HepG2 (cell line): ENCODE results near the gene CCDC87. TPM values are rescaled to one million over a fixed set of nuclear protein-coding genes. Genes with fewer than 3 reads are reported as not detected.

Experiments used
- CCAR2 ChIP-seq: fragments of 200-400 bp; formaldehyde crosslinking; optimal IDR thresholded peaks from 2 replicates; pipeline ENCODE3; 2018; ENCODE audit warnings: low read depth, mild to moderate bottlenecking, low read length, moderate library complexity
- CCDC6 ChIP-seq: sonication (generic); formaldehyde crosslinking; IDR thresholded peaks from 2 replicates; pipeline ENCODE4 v1.8.1; 2022; ENCODE audit warnings: mild to moderate bottlenecking, missing genetic modification reagents, moderate library complexity
- DR1 ChIP-seq: sonication (generic); formaldehyde crosslinking; IDR thresholded peaks from 2 replicates; pipeline ENCODE4 v1.8.0; 2021; ENCODE audit warnings: mild to moderate bottlenecking, missing genetic modification reagents, inconsistent platforms
- EP300 ChIP-seq, 3 experiments: sonication (generic) in 1 of 3; formaldehyde crosslinking in 1 of 3; IDR thresholded peaks; 2 replicates each; pipeline versions ENCODE4 v1.5.1 to v1.6.1; 2011 to 2020; ENCODE audit warnings: low read depth in 2 of 3, low read length in 2 of 3, borderline replicate concordance in 1 of 3, improper control_type of control experiment in 1 of 3, mild to moderate bottlenecking in 1 of 3, missing genetic modification reagents in 1 of 3, moderate library complexity in 1 of 3
- HINFP ChIP-seq: sonication (generic); formaldehyde crosslinking; IDR thresholded peaks from 2 replicates; pipeline ENCODE4 v1.4.0; 2020; ENCODE audit warnings: low read depth, mild to moderate bottlenecking, missing genetic modification reagents
- NFYC ChIP-seq: IDR thresholded peaks from 2 replicates; pipeline ENCODE4 v1.6.1; 2016; ENCODE audit warnings: missing genetic modification reagents, missing compliant biosample characterization
- NR2F6 ChIP-seq, 2 experiments: IDR thresholded peaks; 2 replicates each; pipeline ENCODE4 v1.6.1; 2016; ENCODE audit warnings: antibody characterized with exemption in 1 of 2, mild to moderate bottlenecking in 1 of 2
- PHF20 ChIP-seq: sonication (generic); formaldehyde crosslinking; IDR thresholded peaks from 2 replicates; pipeline ENCODE4 v1.5.0; 2020; ENCODE audit warnings: mild to moderate bottlenecking, missing genetic modification reagents
- SETDB1 ChIP-seq: sonication (generic); formaldehyde crosslinking; IDR thresholded peaks from 2 replicates; pipeline ENCODE4 v1.5.1; 2020; ENCODE audit warnings: missing genetic modification reagents, mild to moderate bottlenecking, borderline replicate concordance
- STAT5B ChIP-seq: sonication (generic); formaldehyde crosslinking; IDR thresholded peaks from 2 replicates; pipeline ENCODE4 v1.4.0; 2020; ENCODE audit warnings: missing genetic modification reagents
- YEATS4 ChIP-seq: sonication (generic); formaldehyde crosslinking; IDR thresholded peaks from 2 replicates; pipeline ENCODE4 v1.4.0; 2020; ENCODE audit warnings: missing genetic modification reagents, borderline replicate concordance
- ZNF318 ChIP-seq: sonication (generic); formaldehyde crosslinking; IDR thresholded peaks from 2 replicates; pipeline ENCODE4 v1.4.0; 2020; ENCODE audit warnings: mild to moderate bottlenecking, missing genetic modification reagents
- ZNF329 ChIP-seq: sonication (generic); formaldehyde crosslinking; IDR thresholded peaks from 2 replicates; pipeline ENCODE4 v1.9.0; 2021; ENCODE audit warnings: low read depth, mild to moderate bottlenecking, missing genetic modification reagents
- ZNF496 ChIP-seq: sonication (generic); formaldehyde crosslinking; IDR thresholded peaks from 2 replicates; pipeline ENCODE4 v1.8.1; 2023; ENCODE audit warnings: mild to moderate bottlenecking, moderate library complexity, missing genetic modification reagents; ENCODE audit not compliant: insufficient replicate concordance
- ZNF639 ChIP-seq: conservative IDR thresholded peaks from 2 replicates; pipeline ENCODE4 v1.6.1; 2018; ENCODE audit warnings: missing genetic modification reagents
- ZNF746 ChIP-seq: sonication (generic); formaldehyde crosslinking; IDR thresholded peaks from 2 replicates; pipeline ENCODE4 v1.8.0; 2022; ENCODE audit warnings: mild to moderate bottlenecking, missing genetic modification reagents
- ZSCAN29 ChIP-seq: sonication (generic); formaldehyde crosslinking; conservative IDR thresholded peaks from 2 replicates; pipeline ENCODE4 v1.4.0; 2020; ENCODE audit warnings: mild to moderate bottlenecking, missing genetic modification reagents
- polyA plus RNA-seq, 8 experiments: library from polyadenylated mRNA; depleted of rRNA in 3 of 8; stranded (reverse) in 7 of 8; unstranded in 1 of 8; fragments of >200 nt; fragmentation: Illumina TruSeq in 4 of 8; extraction: Trizol in 4 of 8; gene quantifications; 2 replicates each; pipeline versions ENCODE4 v1.2.1 to v1.2.3, GENCODE V29; 2011 to 2016; ENCODE audit warnings: low read depth in 4 of 8, missing spikeins in 1 of 8, mixed read lengths in 1 of 8; ENCODE audit not compliant: insufficient read depth in 1 of 8
- total RNA-seq, 5 experiments: library from RNA; depleted of rRNA; stranded (reverse); fragments of >200 nt; fragmentation: Illumina TruSeq; extraction: Trizol; gene quantifications; 2 replicates each; pipeline ENCODE4 v1.2.3, GENCODE V29; 2016; ENCODE audit warnings: low read depth in 1 of 5

Gene CCDC87
- total and polyA plus RNA-seq, 2 of the 13 experiments (the other 11 are each of a cell fraction or from before 2014, with no cell fraction given) = 0.05 to 0.42 TPM

- TF ChIP-seq CCDC6 (CRISPR knock-in tag) (0 out of 2 replicates have a peak, but pooled peaks have one; percentile 21), ZNF329 (CRISPR knock-in tag) (no peak), ZNF496 (no peak), ZNF318 (CRISPR knock-in tag) (no peak), DR1 (CRISPR knock-in tag) (peak; percentile 76; the same call in 1 of the 2 replicates), EP300 (IDR thresholded peaks at IDR 0.05; ENCODE audit: low read depth in 2 of 2, low read length in 2 of 2) (no peak), EP300 (CRISPR knock-in tag; IDR thresholded peaks at IDR 0.05; ENCODE audit: borderline replicate concordance) (no peak), NFYC (CRISPR knock-in tag) (peak; percentile 92), HINFP (CRISPR knock-in tag) (no peak), CCAR2 (no peak), STAT5B (no peak), ZSCAN29 (CRISPR knock-in tag) (no peak), ZNF746 (CRISPR knock-in tag) (0 out of 2 replicates have a peak, but pooled peaks have one; percentile 21), YEATS4 (peak; percentile 90), NR2F6 (IDR thresholded peaks at IDR 0.05) (no peak), NR2F6 (CRISPR knock-in tag; IDR thresholded peaks at IDR 0.05) (no peak), ZNF639 (CRISPR knock-in tag) (no peak), SETDB1 (CRISPR knock-in tag) (no peak), PHF20 (CRISPR knock-in tag) (peak; percentile 78)
These were observed 47.0 kb downstream of the CCDC87 start, which contains the start of gene ZDHHC24 (continued) for GRCh38 chr11:66545701-66546367.
